Stimulated activated CD4-positive, alpha-beta T cell treated with anti-CD3 and anti-CD28 coated beads, Interleukin-12 subunit alpha, Interleukin-12 subunit beta, amount 100 ng/mL, for 24 hours (primary cell): Measurements from ENCODE around the gene ST3GAL4.
"Not testable (repeated sequence)": the region's sequence is repeated elsewhere in the genome, so short reads cannot be mapped to it uniquely, and the experiment has no call there.

Source experiments
- DNase-seq, 2 experiments: peaks; one replicate each; pipeline ENCODE4 v3.0.0-alpha.2; 2020; ENCODE audit warnings: low read depth in 2 of 2

ST3GAL4 gene

DNA sequence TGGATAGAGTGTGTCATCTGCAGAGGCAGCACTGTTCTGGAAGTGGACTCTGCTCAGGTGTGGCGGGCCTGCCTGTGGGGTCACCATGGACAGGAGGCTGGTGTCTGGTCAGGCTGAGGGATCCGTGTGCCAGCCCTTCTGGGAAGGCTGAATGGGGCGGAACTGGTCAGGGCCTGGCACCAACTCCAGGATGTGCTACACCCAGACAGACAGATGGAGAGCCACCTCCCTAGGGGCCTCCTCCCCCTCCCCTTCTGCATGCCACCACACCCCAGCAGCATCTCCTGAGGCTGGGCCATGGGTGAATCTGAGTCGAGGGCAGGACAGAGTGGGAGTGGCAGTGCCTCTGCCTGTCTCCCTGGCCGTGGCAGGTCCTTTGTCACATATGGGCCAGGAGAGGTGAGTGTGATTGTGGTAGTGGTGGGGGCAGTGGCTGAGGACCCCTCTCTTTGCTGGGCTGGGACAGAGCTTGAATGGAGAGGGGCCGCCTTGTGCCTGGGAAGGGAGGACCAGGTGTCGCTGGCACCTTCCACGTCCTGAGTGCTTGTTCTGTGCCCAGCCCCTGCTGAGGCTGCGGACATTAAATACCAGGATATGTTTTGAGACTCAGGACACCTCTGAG is 29.1 kb downstream of the ST3GAL4 start:
- DNase-seq, result no peak

DNA sequence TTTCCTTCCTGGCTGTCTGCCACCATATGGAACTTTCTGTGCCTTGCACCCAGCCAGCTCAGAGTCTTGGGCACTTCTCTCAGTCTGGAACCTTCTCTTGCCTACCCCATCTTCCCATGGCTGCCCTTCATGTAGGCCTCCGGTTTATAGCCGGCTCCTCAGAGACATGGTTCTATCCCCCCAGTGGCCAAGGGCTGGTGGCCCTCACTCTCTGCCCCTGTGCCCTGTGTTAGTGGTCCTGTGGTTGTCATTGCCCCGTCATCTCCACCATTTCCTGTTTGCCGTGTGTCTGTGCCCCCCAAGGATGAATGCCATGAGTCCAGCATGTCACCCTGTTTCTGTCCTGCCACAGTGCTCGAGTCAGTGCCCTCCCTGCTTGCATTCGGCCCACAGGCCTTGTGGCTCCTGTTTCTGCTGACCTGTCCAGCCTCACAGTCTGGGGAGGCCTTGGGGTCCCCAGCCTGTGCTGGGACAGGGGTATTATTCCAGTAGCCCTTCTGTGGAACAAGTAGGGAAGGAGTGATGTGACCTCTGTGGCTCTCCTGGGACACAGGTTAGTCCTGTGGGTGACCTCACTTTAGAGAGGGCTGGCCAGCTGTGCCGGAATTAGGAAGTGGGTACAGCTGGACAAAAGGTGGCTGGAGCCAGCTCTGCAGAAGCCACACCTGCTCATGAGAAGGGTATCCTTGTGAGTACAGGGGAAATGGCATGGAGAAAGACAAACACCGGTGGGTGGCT is 30.7 kb downstream of the ST3GAL4 start:
- DNase-seq, result no peak

DNA sequence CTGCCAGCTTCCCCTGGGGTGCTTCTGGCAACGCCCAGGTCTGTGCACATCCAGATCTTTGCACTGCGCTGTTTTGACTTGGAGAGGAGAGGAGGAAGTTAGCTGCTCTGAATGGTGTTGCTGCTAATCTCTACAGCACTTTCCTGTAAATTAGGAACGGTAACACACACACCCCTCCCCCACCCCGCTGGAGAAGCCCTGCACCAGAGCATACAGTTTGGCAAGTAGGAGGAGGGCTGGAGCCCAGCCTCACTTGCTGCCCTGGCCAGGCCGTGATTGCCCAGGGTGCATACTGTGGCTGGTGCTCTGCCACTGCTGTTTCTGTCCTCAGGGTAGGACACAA is 31.2 kb downstream of the ST3GAL4 start:
- not testable (repeated sequence) for DNase-seq

DNA sequence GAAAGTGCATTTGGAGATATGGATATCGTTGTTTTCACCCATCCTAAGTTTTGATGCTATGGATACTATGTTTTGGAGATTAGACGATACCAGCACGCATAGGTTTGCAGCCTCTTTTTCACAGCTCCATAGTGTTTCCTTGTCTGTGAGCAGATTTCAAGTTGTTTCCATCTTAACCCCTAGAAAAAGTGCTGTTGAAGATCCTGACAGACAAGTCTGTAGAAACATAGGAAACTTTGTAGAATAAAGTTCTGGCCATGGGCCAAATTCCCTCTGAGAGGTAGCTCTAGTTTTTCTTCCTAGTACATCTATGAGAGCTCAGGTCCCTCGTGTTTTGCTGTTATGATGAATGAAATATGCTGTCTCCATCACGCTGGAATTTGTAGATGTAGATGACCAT is 32.4 kb downstream of the ST3GAL4 start:
- DNase-seq, result no peak

DNA sequence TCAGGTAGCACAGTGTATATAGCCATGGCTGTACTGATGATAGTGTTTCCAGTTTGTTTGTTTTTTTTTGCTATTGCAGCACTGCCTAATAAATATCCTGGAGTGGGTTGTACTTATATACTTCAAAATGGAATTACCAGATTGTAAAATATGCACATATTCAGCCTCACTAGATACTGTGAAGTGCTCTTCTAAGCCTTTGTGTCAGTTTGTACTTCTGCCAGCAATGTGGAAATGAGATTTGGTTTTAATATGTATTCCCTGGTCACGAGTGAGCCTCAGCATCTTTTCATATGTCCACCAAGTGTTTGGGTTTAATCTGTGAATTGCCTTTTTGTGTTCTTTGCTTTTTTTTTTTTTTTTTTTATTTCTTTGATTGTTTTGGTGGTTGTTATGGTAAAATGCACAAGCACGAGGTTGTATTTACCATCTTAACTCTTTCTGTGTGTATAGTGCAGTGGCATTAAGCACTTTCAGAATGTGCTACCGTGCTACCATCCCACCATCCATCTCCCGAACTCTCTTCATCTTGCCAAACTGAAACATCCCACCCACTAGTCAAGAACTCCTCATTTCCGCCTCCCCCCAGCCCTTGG is 34.9 kb downstream of the ST3GAL4 start:
- DNase-seq, result no peak

DNA sequence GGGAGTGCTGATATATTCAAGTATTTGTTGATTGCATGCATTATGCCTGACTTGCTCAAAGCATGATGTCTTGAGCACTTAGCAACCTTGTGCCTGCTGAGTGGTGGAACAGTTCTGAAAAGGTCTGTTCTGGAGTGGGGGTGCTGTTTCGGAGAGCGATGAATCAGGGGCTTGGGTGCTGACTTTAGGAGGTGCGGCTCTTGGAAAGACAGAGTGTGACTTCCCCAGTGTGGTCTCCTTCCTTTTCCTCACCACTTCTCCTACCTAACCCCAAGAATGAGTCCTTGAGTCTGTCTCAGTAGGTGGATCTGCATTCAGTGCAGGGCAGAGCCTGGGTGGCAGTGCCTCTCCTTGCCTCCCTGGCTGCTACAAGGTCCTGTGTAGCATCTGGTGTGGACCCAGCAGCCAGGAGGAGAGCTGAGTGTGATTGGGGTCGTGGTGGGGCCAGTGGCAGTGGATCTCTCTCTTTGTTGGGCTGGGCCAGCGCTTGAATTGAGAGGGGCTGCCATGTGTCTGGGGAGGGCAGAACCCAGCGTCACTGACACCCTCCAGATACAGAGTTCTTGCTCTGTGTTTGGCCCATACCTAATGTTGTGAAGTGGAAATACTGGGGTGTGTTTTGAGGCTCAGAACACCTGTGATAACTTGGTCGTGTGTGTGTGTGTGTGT is 35.9 kb downstream of the ST3GAL4 start:
- DNase-seq, result no peak

DNA sequence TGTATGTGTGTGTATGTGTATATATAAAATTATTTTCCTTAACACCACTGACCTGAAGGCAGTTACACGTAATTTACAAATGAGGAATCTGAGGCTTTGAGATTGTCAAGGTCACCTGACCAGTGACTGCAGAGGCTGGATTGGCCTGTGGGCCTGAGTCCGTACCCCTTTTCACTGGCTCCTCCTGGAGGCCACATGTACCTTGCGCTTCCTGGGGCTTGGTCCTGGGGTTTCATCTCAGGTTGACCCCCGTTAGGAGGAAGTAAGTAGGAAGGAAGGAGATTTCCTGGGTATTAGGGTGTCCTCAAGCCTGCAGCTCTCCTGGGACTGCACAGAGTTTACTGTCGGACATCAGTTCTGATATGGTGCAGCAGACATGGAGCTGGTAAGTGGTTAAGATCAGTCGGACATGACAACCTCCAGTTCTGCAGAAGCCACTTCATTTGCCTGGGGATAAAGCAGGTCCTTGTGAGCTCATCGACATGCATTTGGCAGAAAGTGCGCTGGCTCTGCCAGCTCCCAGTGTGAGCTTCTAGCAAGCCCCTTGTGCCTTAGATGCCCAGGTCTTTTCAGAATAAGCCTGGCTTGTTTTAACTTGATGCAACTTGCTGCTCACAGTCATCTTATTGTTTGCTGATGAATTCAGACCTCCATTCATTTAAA is 36.6 kb downstream of the ST3GAL4 start:
- no peak for DNase-seq

DNA sequence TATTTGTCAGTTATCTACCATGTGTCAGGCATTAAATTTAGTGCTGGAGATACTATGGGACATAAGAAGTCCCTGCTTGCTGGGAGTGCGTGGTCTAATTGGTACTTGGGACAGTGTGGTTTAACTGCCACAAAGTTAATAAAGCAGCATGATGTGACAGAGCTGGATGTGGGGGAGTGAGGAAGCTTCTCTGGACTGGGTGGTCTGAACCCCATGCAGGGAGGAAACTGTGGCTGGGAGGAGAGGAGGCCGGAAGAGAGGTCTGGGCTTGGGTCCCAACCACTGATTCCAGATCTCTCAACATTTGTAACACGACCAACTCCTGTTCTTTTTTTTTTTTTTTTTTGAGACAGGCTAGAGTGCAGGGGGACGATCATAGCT is 37.1 kb downstream of the ST3GAL4 start:
- DNase-seq, result no peak

DNA sequence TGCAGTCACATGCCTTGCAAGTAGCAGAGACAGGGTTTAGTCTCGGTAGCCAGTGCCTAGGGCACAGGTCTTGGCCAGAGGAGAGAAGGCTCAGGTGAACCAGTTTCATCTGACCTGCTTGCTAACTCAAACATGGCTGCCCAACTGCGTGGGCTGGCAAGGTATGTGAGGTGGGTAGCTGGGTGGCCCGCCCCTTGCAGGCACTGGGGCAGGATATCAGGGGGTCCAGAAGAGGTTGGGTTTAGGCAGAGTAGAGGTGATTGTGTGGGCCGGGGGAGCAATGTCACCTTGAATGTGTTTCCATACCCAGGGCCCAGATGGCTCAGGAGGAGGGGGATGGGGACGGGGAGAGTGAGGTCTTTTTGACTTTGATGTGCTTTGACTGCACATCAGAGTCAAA is 37.7 kb downstream of the ST3GAL4 start:
- no peak for DNase-seq

DNA sequence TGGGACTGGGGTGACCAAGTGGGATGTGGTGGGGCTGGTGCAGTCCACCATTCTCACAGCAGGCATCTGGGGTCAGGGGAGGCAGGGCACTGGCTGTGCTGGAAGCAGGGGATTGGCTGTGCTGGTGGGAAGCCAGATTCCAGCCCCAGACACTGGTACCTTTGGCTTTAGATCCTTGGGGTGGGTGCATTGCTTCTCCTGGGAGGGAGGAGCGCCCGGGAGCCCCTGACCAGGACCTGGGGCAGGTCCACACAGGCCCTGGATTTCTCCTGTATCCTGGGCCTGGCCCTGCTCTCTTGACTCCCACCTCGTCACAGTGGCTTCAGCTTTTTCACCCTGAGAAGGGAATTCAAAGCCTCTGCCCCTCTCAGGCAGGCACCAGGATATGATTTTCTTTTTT is 38.5 kb downstream of the ST3GAL4 start:
- DNase-seq, result no peak

DNA sequence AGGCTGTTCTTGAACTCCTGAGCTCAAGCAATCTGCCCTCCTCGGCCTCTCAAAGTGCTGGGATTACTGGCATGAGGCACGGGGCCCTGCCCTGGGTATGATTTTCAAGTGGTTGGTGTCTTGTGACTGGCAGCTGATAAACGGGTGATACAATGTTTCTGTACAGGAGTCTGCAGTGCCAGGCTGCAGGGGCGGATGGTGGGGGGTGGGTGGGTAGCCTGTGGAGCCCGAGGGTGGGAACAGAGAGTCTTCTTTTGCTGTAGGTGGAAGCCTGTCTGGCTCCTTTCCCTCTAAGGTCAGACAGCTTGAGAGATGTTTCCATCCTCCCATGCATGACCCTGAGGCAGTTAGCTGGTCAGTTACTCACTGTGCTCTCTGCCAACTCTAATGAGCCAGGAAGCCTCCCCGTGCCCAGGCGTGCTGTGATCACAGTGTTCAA is 39.2 kb downstream of the ST3GAL4 start:
- DNase-seq, result not testable (repeated sequence)

DNA sequence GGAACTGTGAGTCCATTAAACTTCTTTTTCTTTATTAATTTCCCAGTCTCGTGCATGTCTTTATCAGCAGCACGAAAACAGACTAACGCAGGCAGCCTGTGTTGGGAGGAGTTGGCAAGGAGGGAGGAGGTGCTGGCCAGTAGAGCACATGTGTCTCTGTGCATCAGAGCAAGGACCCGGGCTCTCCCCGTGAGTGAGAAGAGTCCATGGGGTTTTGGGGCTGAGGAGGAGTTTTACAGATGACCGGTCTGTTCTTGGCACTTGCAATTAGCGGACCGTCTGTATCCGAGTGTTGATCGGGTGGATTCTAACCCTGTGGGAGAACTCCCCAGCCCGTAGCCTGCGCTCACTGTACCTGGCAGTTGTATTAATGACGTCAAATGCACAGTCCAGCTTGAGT is 40.3 kb downstream of the ST3GAL4 start:
- not testable (repeated sequence) for DNase-seq

DNA sequence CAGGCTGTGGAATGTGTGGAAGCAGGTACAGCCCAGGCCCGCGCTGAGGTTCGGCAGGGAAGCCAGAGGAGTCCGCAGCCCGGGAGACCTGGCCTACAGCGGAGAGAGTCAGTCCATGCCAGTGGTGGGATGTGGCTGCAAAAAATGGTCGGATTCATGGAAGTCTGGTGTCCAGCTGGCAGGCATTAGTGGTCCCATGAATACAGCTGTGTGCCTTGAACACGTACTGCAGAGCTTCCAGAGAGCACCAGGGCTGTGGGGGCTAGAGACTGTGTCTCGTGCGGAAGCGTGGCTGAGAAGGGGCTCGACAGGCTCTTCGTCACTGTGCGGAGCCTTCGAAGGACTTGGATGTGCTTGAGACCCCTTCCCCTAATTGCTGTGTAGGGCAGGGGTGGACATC is 40.8 kb downstream of the ST3GAL4 start:
- DNase-seq, result not testable (repeated sequence)

DNA sequence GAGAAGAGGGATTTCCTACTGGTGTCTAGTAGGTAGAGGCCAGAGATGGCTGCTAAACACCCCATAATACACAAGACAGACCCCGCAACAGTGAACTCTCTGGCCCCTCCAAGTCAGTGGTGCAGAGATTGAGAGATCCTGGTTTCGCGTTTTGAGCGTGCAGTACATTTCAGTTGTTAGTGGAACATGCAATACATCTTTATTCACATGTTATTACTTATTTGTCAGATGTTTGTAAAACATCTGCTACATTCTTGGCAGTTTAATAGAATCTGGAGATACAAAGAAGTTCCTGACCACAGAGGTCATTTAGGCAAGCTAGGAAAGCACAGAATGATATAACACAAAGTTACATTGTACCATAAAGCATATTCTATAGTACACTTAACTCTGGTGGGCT is 41.5 kb downstream of the ST3GAL4 start:
- DNase-seq, result no peak

DNA sequence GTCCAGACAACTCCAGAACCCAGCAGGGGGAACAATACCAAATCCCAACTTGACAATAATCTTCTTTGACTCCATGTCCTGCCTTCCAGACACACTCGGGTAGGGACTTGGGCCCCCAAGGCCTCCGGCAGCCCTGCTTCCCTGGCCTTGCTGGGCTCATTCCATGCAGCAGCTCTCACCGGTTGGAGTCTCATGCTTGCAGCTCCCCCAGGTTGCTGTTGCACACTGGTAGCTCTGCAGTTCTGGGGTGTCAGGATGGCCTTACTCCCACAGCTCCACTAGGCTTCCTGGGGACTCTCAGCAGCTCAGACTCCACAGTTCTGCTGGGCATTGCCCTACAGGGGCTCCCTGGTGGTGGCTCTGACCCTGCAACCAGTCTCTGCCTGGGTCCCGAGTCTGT is 42.8 kb downstream of the ST3GAL4 start:
- no peak for DNase-seq

DNA sequence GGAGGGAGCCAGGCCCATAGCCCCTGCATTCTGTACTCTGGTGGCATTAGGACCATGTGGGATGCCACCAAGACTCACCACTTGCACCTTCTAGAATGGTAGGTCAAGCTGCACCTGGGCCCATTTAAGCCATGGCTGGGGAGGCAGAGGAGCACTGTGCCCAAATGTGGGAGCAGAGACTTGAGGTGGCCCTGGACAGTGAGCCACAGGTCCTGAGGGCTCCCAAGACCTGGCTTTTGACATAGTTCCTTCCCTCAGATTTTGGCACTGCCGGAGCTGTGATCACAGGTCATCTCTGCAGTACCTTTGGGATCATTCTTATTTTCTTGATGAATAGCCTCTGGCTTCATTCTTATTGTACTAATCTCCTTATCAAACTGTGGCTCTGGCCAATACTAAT is 43.2 kb downstream of the ST3GAL4 start:
- DNase-seq, result no peak

DNA sequence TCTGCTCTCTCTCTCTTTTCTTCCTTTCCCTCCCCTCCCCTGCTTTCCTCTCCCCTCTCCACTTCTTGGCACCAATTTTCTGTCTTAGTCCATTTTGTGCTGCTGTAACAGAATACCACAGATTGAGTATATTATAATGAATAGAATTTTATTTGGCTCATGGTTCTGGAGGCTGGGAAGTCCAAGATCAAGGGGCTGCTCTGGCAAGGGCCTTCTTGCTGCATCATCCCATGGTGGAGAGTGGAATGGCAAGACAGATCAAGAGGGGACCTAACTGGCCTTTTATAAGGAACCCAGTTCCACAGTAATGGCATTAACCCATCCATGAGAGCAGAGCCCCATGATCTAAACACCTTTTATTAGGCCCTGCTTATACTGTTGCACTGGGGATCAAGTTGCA is 44.5 kb downstream of the ST3GAL4 start:
- no peak for DNase-seq

DNA sequence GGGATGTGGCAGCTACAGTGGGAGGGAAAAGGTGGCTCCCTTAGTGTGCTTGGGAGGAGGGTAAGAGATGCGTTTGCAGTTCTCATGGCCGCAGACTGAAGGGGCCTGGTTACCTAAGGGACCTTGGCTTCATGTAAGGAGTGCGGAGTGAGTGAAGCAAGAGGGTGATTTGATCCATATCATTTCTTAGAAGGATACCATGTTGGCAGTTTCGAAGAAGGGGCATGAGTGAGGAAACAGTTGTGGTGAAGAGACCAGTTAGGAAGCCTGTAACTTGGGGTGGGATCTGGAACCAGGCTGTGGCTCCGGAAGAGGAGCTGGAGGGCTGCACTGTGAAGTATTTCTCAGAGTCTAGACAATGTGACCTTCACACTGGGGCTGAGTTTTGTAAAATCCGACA is 45.0 kb downstream of the ST3GAL4 start:
- DNase-seq, result no peak

DNA sequence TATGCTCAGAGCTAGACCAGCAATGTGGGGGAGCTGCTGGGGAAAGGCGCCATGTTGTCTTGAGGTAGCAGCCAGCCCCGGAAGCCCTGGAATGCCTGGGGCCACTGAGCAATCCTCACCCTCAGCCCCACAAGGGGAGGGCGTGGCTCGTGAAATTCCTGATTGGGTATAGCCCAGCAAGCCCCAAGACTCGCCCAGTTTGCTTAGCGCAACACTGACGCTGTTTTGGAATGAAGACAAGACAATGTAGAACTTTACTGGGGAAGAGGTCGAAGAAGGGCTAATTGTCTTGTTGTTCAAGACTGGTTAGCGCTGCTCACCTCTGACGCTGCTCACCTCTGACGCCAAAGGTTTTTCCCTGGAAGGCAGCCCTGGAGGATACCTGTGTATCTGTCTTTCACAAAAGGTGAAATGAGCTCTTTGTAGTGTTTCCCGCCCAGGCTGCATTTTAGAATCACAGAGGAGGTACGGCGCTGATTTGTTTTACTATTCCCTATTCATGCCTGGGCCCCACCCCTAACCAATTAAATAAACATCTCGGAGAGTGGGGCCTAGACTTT is 47.6 kb downstream of the ST3GAL4 start:
- DNase-seq, result no peak

DNA sequence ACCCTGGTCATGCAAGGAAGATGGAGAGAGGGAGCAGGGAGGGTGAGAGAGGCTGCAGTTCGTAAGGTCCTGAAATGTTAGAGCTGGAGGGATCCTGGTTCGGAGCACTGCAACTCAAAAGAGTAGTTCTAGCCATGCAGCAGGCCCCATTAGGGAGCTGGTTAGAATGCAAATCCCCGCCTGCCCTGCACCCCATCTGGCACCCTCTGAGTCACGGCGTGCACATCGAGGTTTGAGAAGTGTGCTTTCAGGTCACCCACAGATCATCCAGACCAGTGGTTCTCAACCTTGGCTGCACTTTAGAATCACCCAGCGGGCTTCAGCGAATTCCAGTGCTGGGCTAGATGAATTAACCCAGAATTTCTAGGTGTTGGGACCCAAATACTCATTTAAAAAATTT is 48.2 kb downstream of the ST3GAL4 start:
- no peak for DNase-seq

DNA sequence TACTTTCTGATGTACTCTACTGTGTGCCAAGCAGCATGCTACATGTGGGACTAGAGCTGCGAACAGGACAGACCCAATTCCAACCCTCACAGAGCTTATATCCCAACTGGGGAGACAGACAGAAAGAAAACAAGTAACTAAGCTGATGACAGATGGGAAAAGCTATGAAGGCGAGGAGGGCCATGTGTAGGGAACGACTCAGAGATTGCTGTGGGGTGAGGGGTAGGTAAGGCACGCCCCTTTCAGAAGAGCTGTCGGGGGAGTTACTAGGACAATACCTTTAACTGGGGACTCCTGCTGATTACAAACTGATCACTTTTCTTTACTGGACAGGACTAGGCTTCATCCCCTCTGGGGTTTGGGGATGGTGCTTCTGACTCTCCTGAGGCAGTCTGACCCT is 48.9 kb downstream of the ST3GAL4 start:
- DNase-seq, result no peak

DNA sequence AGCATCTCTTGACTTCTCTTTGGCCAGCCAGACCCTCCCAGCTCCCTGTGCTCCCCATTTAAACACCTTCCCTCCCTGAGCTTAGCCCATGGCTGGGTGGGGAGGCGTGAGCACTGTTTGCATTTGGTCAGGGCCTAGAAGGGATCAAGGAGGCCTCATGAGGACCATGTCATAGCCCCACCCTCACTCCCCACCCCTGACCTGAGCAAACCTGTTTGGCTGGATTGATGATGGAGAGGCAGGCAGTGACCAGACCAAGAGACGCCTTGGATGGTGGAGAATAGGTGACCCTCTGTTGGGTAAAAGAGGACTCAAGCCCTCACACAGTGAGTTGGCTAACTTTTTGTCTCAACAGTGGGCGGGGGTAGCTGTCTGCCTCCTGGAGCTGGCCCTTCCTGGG is 49.9 kb downstream of the ST3GAL4 start:
- DNase-seq, result no peak
